ENCODE data around the gene PTPRJ.
A peak's percentile ranks its signal among the peaks of the same experiment; 100 is the strongest.
"Not testable (repeated sequence)": the region's sequence is repeated elsewhere in the genome, so short reads cannot be mapped to it uniquely, and the experiment has no call there.

The PTPRJ gene

GRCh38 chr11:48164836-48165235, 184.5 kb downstream of the PTPRJ start:
- DNase-seq (ENCODE audit: low spot score): no peak

- no peak for DNase-seq (ENCODE audit: low spot score)
Measured at GRCh38 chr11:48165426-48165825, 185.1 kb downstream of the PTPRJ start.

GRCh38 chr11:48167380-48167779, 187.0 kb downstream of the PTPRJ start:
- DNase-seq (ENCODE audit: low spot score): peak; percentile 69

- no peak for DNase-seq (ENCODE audit: low spot score)
Measured at GRCh38 chr11:48168815-48169214, 188.5 kb downstream of the PTPRJ start.

GRCh38 chr11:48169259-48169658, 188.9 kb downstream of the PTPRJ start:
- no peak for DNase-seq (ENCODE audit: low spot score)

GRCh38 chr11:48169717-48170116, 189.4 kb downstream of the PTPRJ start:
- DNase-seq (ENCODE audit: low spot score): peak; percentile 77

GRCh38 chr11:48170241-48171233, 190.2 kb downstream of the PTPRJ start:
- DNase-seq (ENCODE audit: low spot score): peak; percentile 40

- peak; percentile 72 for DNase-seq (ENCODE audit: low spot score)
Measured at GRCh38 chr11:48172818-48173609, 192.7 kb downstream of the PTPRJ start.

- DNase-seq (ENCODE audit: low spot score): no peak
Measured at GRCh38 chr11:48177661-48178060, 197.3 kb downstream of the PTPRJ start.

GRCh38 chr11:48180627-48181026, 200.3 kb downstream of the PTPRJ start:
- no peak for DNase-seq (ENCODE audit: low spot score)

GRCh38 chr11:48182860-48183526, 202.6 kb downstream of the PTPRJ start:
- DNase-seq (ENCODE audit: low spot score): no peak

GRCh38 chr11:48184452-48184851, 204.1 kb downstream of the PTPRJ start:
- DNase-seq (ENCODE audit: low spot score): no peak

- DNase-seq (ENCODE audit: low spot score): not testable (repeated sequence)
Measured at GRCh38 chr11:48190906-48191654, 210.7 kb downstream of the PTPRJ start.

- no peak for DNase-seq (ENCODE audit: low spot score)
Measured at GRCh38 chr11:48193876-48194275, 213.5 kb downstream of the PTPRJ start.

GRCh38 chr11:48207881-48208280, 227.5 kb downstream of the PTPRJ start:
- no peak for DNase-seq (ENCODE audit: low spot score)

GRCh38 chr11:48210052-48210451, 229.7 kb downstream of the PTPRJ start:
- peak; percentile 26 for DNase-seq (ENCODE audit: low spot score)

- no peak for DNase-seq (ENCODE audit: low spot score)
Measured at GRCh38 chr11:48216510-48216909, 236.2 kb downstream of the PTPRJ start, which contains the start of gene OR4B1. OR4B1 (plus strand) TSS chr11:48216810; CDS start chr11:48216810, 0 bp downstream.
